ENCODE results near the gene OR52A1. TPM values are rescaled to one million over a fixed set of nuclear protein-coding genes. Genes with fewer than 3 reads are reported as not detected.

Gene OR52A1
- total RNA-seq, 1 donor from 2014 or later = not detected

DNA sequence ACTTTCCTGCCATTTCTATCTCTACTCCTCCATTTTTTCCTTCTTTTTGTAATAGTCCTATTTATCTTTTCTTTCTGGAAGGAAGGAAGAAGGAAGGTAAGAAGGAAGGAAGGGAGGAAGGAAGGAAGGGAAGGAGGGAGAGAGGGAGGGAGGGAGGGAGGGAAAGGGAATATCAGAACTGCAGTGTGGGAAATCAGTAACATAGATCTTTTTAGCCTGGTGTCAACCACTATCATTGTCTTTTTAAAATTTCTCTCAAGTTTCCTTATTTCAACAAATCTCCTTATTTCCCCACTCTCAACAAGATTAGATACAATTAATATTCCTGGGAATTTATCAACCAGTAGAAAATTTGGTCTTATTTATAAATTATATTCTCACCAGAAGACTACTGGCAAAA lies 51.5 kb downstream of the OR52A1 start:
- Histone ChIP-seq H3K36me3 (ENCODE audit: control insufficient read depth, insufficient read depth, low read length) (no peaks in the 10 kb centered on the region), H3K27me3 (ENCODE audit: control insufficient read depth, insufficient read depth, low read length) (no peaks in the 10 kb centered on the region), H3K4me3 (ENCODE audit: low read depth, low read length) (no peak overlapping the region)
- TF ChIP-seq, protein P1, sequence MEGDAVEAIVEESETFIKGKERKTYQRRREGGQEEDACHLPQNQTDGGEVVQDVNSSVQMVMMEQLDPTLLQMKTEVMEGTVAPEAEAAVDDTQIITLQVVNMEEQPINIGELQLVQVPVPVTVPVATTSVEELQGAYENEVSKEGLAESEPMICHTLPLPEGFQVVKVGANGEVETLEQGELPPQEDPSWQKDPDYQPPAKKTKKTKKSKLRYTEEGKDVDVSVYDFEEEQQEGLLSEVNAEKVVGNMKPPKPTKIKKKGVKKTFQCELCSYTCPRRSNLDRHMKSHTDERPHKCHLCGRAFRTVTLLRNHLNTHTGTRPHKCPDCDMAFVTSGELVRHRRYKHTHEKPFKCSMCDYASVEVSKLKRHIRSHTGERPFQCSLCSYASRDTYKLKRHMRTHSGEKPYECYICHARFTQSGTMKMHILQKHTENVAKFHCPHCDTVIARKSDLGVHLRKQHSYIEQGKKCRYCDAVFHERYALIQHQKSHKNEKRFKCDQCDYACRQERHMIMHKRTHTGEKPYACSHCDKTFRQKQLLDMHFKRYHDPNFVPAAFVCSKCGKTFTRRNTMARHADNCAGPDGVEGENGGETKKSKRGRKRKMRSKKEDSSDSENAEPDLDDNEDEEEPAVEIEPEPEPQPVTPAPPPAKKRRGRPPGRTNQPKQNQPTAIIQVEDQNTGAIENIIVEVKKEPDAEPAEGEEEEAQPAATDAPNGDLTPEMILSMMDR (IDR thresholded peaks at IDR 0.05; ENCODE audit: insufficient read depth, low read length, poor library complexity, severe bottlenecking) = no peak
- no peak for DNase-seq (ENCODE audit: low read depth)

DNA sequence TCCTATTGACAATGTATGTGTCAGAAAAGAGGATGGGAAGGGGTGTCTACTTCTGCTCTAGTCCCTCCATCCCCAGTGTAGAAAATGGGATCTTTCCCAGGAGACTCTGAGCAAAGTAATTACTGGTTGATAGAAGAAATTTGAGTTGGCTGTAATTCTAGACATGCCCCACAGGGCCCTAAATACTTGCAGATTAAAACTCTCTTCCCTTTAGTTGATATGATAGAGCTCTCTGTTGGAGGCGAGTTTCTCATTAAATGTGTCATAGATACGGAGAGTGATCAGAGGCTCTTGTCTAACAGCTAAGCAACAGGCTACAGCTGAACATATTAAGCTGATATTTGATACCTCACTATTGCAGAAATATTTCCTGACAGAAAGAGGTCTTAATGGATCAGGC lies 52.3 kb downstream of the OR52A1 start:
- H3K4me3 ChIP-seq (ENCODE audit: low read depth, low read length) = no peak overlapping the region
- H3K27me3 ChIP-seq (ENCODE audit: control insufficient read depth, insufficient read depth, low read length) = no peaks in the 10 kb centered on the region
- no peak for DNase-seq (ENCODE audit: low read depth)
- H3K36me3 ChIP-seq (ENCODE audit: control insufficient read depth, insufficient read depth, low read length) = no peaks in the 10 kb centered on the region
- TF ChIP-seq, protein P1 (IDR thresholded peaks at IDR 0.05; ENCODE audit: insufficient read depth, low read length, poor library complexity, severe bottlenecking) = no peak

DNA sequence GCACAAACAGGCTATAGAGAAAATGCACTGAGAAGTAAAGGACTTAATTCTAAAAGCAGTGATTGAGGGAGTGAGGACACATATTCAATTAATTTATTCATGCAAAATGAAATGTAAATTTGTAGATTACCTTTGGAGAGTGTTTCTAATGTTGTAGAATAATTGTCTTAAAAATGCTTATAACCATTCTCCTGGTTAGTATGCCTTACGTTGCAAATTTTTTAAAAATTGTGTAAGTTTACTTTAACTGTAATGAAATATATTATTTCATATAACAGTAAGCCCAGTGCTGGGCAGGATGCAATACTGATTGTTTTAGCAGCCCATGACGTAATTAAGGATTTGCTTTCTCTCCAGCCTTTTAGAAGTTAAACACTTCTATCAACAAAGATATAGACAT lies 58.5 kb downstream of the OR52A1 start:
- H3K27me3 ChIP-seq (ENCODE audit: control insufficient read depth, insufficient read depth, low read length) = no peaks in the 10 kb centered on the region
- no peak for DNase-seq (ENCODE audit: low read depth)
- no peaks in the 10 kb centered on the region for H3K36me3 ChIP-seq (ENCODE audit: control insufficient read depth, insufficient read depth, low read length)
- no peak overlapping the region for H3K4me3 ChIP-seq (ENCODE audit: low read depth, low read length)
- TF ChIP-seq, protein P1 (IDR thresholded peaks at IDR 0.05; ENCODE audit: insufficient read depth, low read length, poor library complexity, severe bottlenecking) = no peak

Other genes starting within 250 kb of the OR52A1 start
- gene OR51G2, start 235.4 kb downstream of the OR52A1 start, total RNA-seq = not detected in 2 replicates
- not detected in 2 replicates for gene OR51G1, start 230.4 kb downstream of the OR52A1 start, total RNA-seq
- gene OR51A4, start 207.2 kb downstream of the OR52A1 start, total RNA-seq = not detected in 2 replicates
- not detected in 2 replicates for gene OR51A2, start 199.0 kb downstream of the OR52A1 start, total RNA-seq
- gene OR51L1, start 159.9 kb downstream of the OR52A1 start, total RNA-seq = not detected in 2 replicates
- not detected in 2 replicates for gene OR52J3, start 108.2 kb downstream of the OR52A1 start, total RNA-seq
- not detected in 2 replicates for gene OR52E2, start 95.1 kb downstream of the OR52A1 start, total RNA-seq
- not detected in 2 replicates for gene OR52E1, start 85.2 kb downstream of the OR52A1 start, total RNA-seq
- gene OR52A5, start 16.4 kb downstream of the OR52A1 start, total RNA-seq = not detected in 2 replicates
- gene OR51V1, start 45.9 kb upstream of the OR52A1 start, total RNA-seq = not detected in 2 replicates
- not detected in 2 replicates for gene HBB, start 72.3 kb upstream of the OR52A1 start, total RNA-seq
- gene HBD, start 79.7 kb upstream of the OR52A1 start, total RNA-seq = not detected in 2 replicates
- gene HBG1, start 95.1 kb upstream of the OR52A1 start, total RNA-seq = not detected in 2 replicates
- gene HBG2, start 100.0 kb upstream of the OR52A1 start, total RNA-seq = not detected in 2 replicates
- gene HBE1, start 115.2 kb upstream of the OR52A1 start, total RNA-seq = not detected in 2 replicates
- not detected in 2 replicates for gene OR51B4, start 147.2 kb upstream of the OR52A1 start, total RNA-seq
- gene OR51B2, start 169.5 kb upstream of the OR52A1 start, total RNA-seq = not detected in 2 replicates
- not detected in 2 replicates for gene OR51B5, start 188.8 kb upstream of the OR52A1 start, total RNA-seq
- gene OR51B6, start 196.8 kb upstream of the OR52A1 start, total RNA-seq = not detected in 2 replicates
- gene OR51M1, start 229.1 kb upstream of the OR52A1 start, total RNA-seq = not detected in 2 replicates